ENCODE measurements around the gene DHX16.

The DHX16 gene

DNA sequence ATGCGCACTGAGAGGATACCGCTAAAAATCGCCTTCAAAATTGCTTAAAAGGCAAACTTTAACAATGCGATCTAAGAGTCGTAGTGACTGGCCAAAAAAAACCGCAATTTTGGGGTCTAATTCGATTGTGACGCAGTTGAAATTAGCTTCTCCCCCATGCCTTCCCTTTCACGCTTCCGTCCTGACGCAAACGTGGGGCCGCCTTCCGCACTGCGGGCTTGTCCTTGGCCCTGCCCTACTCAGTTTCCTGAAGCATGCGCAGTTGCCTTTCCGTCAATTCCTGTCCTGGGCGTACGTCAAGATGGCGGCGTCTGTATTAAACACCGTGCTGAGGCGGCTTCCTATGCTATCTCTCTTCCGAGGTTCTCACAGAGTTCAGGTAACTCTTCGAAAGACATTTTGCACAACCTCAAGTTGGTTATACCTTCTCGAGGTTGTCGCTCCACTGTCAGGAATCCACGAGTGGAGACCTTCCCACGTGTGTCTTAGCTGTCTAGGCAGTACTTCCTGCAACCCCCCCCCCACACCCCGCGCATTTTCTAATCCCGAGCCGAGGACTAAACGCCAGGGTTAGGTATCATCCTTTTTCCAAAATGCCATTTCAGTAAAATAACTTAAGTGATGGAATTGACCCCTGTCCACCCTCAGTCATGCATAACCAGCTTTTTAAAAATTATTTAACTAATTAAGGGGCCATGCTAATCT lies 55.1 kb downstream of the DHX16 start, which contains the start of gene MRPS18B:
MRPS18B (plus strand) TSS at position 276 of the 705 bp plus-strand sequence; CDS start at position 302, 26 bp downstream.
- H3K4me3 ChIP-seq (ENCODE audit: low read length), result peak within 1 kb of the TSS; percentile 100
- peak; percentile 93 for DNase-seq (ENCODE audit: low read depth)
- TF ChIP-seq CTCF (conservative IDR thresholded peaks at IDR 0.05; ENCODE audit: low read depth, low read length), result no peak

GRCh38 chr6:30616811-30617564 lies 55.8 kb downstream of the DHX16 start, which contains the start of gene PPP1R10:
PPP1R10 (minus strand) TSS chr6:30617243; CDS start chr6:30609944, 7,299 bp downstream.
- peak within 1 kb of the TSS; percentile 100 for H3K4me3 ChIP-seq (ENCODE audit: low read length)

GRCh38 chr6:30615958-30616810 lies 56.6 kb downstream of the DHX16 start:
- DNase-seq (ENCODE audit: low read depth), result no peak
- no peak for TF ChIP-seq CTCF (conservative IDR thresholded peaks at IDR 0.05; ENCODE audit: low read depth, low read length)
- H3K4me3 ChIP-seq (ENCODE audit: low read length), result peak overlapping the region; percentile 100

More at GRCh38 chr6:30616811-30617564, 55.8 kb downstream of the DHX16 start, which contains the start of gene PPP1R10:
- DNase-seq (ENCODE audit: low read depth), result peak; percentile 100
- TF ChIP-seq CTCF (conservative IDR thresholded peaks at IDR 0.05; ENCODE audit: low read depth, low read length), result no peak

DNA sequence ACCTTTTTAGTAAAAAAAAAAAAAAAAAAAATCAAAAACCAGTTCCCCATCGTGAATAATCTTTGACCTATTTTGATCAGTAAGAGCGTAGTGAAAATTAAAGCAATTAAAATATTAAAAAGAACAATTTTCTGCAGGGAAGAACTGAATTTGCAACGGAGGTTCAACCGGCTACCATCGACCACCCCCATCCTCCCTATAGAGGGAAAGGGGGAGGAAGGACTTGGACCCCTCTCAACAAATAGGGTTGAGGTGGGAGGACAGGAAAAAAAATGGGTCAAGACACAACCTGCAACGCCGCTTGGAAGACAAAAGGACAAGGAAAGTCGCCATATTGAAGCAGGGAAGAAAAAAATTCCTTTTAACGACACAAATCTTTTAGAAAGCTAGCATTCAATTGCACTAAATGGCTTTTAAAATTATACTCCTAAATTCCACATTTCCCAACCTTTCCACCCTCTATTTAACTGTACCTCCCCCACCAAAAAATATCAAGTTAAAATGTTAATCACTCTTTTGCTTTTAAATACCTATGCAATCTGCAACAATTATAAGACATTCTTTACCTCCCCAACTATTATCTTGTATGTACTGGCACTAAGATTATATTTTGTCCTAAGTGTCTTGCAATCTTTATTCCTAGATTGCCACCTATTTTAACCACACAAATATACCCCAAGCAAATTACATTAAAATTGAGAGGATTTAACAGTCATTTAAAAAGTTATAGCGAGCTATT lies 57.4 kb downstream of the DHX16 start:
- no peak for TF ChIP-seq CTCF (conservative IDR thresholded peaks at IDR 0.05; ENCODE audit: low read depth, low read length)

DNA sequence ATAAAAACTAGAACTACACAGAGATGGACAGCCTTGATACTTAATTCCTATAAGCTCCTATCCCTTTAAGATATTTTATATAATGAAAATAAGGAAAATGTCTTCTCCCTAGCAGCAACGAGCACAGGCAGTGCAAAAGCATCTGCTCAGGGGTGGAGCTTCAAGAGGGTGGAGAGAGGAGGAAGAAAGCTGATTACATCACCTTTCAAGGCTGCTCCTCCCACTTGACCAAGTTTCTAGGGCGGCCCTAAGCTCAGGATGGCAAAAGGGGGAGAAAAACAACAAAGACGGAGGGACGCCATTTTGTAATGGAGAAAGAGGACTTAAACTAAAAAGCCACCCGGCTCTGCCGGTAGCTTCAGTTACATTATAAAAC lies 58.0 kb downstream of the DHX16 start:
- peak overlapping the region; percentile 100 for H3K4me3 ChIP-seq (ENCODE audit: low read length)
- no peak for TF ChIP-seq CTCF (conservative IDR thresholded peaks at IDR 0.05; ENCODE audit: low read depth, low read length)
- DNase-seq (ENCODE audit: low read depth), result peak; percentile 95

More for the DNA sequence above, 57.4 kb downstream of the DHX16 start:
- peak overlapping the region; percentile 100 for H3K4me3 ChIP-seq (ENCODE audit: low read length)
- DNase-seq (ENCODE audit: low read depth), result peak; percentile 50
